ENCODE measurements around the gene CREB5. TPM values are rescaled to one million over a fixed set of nuclear protein-coding genes. Genes with fewer than 3 reads are reported as not detected.

CREB5 gene
- total RNA-seq, 1 experiment from 2014 or later = 1.3 TPM

- TF ChIP-seq IRF1 (CRISPR knock-in tag; IDR thresholded peaks at IDR 0.05) = no peak
- TF ChIP-seq ZNF425 (CRISPR knock-in tag; conservative IDR thresholded peaks at IDR 0.05) = no peak
- TF ChIP-seq NFATC4 (CRISPR knock-in tag; IDR thresholded peaks at IDR 0.05) = no peak
- no peak for TF ChIP-seq KAT7 (CRISPR knock-in tag; IDR thresholded peaks at IDR 0.05; ENCODE audit: borderline replicate concordance)
These were observed 314.2 kb downstream of the CREB5 start (continued) for GRCh38 chr7:28726555-28726954.

GRCh38 chr7:28729281-28729680 lies 317.0 kb downstream of the CREB5 start:
- CTCF ChIA-PET = interaction anchor here (1.1 kb wide), 1 partner anchor 9 kb away, joined by 3 read pairs; no protein-coding TSS in a partner anchor
- Mint-ChIP-seq H3K9me3 (no peaks in the 10 kb centered on the region), H3K4me3 (no peak overlapping the region), H3K27me3 (ENCODE audit: low read depth) (no peaks in the 10 kb centered on the region), H3K4me1 (peaks cover 16% of the 10 kb centered on the region), H3K27ac (no peak overlapping the region), H3K36me3 (no peaks in the 10 kb centered on the region)
- TF ChIP-seq SOX15 (CRISPR knock-in tag; IDR thresholded peaks at IDR 0.05) = no peak
- TF ChIP-seq MLX (CRISPR knock-in tag; IDR thresholded peaks at IDR 0.05) = no peak
- TF ChIP-seq GTF2I (CRISPR knock-in tag; conservative IDR thresholded peaks at IDR 0.05) = no peak
- TF ChIP-seq ETV6 (CRISPR knock-in tag; IDR thresholded peaks at IDR 0.05) = no peak
- TF ChIP-seq ATF1 (CRISPR knock-in tag; IDR thresholded peaks at IDR 0.05) = no peak
- no peak for TF ChIP-seq HMGA2 (CRISPR knock-in tag; IDR thresholded peaks at IDR 0.05)
- no peak for TF ChIP-seq FOXP4 (CRISPR knock-in tag; IDR thresholded peaks at IDR 0.05)
- TF ChIP-seq ARID4B (CRISPR knock-in tag; IDR thresholded peaks at IDR 0.05; ENCODE audit: borderline replicate concordance) = no peak
- TF ChIP-seq SMAD4 (CRISPR knock-in tag; IDR thresholded peaks at IDR 0.05) = no peak
- TF ChIP-seq ZNF396 (CRISPR knock-in tag; IDR thresholded peaks at IDR 0.05; ENCODE audit: borderline replicate concordance) = no peak
- TF ChIP-seq TEAD4 (CRISPR knock-in tag; IDR thresholded peaks at IDR 0.05) = no peak
- no peak for TF ChIP-seq ZNF416 (CRISPR knock-in tag; IDR thresholded peaks at IDR 0.05)
- no peak for TF ChIP-seq E2F5 (CRISPR knock-in tag; IDR thresholded peaks at IDR 0.05)
- no peak for TF ChIP-seq E2F1 (CRISPR knock-in tag; IDR thresholded peaks at IDR 0.05)
- no peak for TF ChIP-seq ZNF232 (CRISPR knock-in tag; IDR thresholded peaks at IDR 0.05)
- no peak for TF ChIP-seq PREB (CRISPR knock-in tag; IDR thresholded peaks at IDR 0.05; ENCODE audit: borderline replicate concordance)
- TF ChIP-seq CBFB (CRISPR knock-in tag; IDR thresholded peaks at IDR 0.05; ENCODE audit: low read depth) = no peak
- POLR2A ChIA-PET = no interaction called here
- ATAC-seq (no peak), DNase-seq (ENCODE audit: low spot score) (no peak)
